A549 (cell line): Measurements from ENCODE around the gene SCN2B. TPM values are rescaled to one million over a fixed set of nuclear protein-coding genes. Genes with fewer than 3 reads are reported as not detected.

Experiments
- ATAC-seq, 2 experiments: fragments of 200-7000 bp in 1 of 2; fragments of >200 bp in 1 of 2; cut with Nextera tagmentation in 1 of 2; cut with Tn5 transposase in 1 of 2; 3 replicates each; pipeline versions ENCODE4 v1.8.0 to v1.9.1; 2018 to 2020; ENCODE audit warnings: mild to moderate bottlenecking in 1 of 2, moderate library complexity in 1 of 2
- CTCF ChIA-PET: fragments of 300-600 bp; sonication (Branson Sonifier 250); formaldehyde crosslinking; extraction: SDS; loops from one replicate; lab custom pipeline; 2021; ENCODE audit warnings: antibody characterized with exemption, inconsistent platforms; lab: Yijun Ruan, JAX
- POLR2A ChIA-PET: fragments of 350-600 bp; formaldehyde crosslinking; extraction: SDS; loops from one replicate; lab custom pipeline; 2021; ENCODE audit warnings: antibody characterized with exemption, inconsistent platforms; lab: Yijun Ruan, JAX
- DNase-seq, 2 experiments: peaks; one replicate each; pipeline versions ENCODE4 v3.0.0 to v3.0.0-alpha.2; 2011 to 2016; ENCODE audit warnings: low read depth in 1 of 2, low spot score in 1 of 2
- FAIRE-seq: peaks from 2 replicates; lab custom pipeline; 2011; peaks lifted over from hg19 to GRCh38; lab: Jason Lieb, UNC
- H3K27ac ChIP-seq, 2 experiments: fragments of >200 bp; sonication (Bioruptor Twin); formaldehyde crosslinking; 3 replicates each; pipeline ENCODE4 v1.5.1; 2016 to 2017
- H3K4me1 ChIP-seq: fragments of >200 bp; sonication (Bioruptor Twin); formaldehyde crosslinking; 3 replicates; pipeline ENCODE4 v1.6.1; 2016
- H3K4me2 ChIP-seq: fragments of >200 bp; sonication (Bioruptor Twin); formaldehyde crosslinking; 3 replicates; pipeline ENCODE4 v1.6.1; 2016
- H3K4me3 ChIP-seq: fragments of >200 bp; sonication (Bioruptor Twin); formaldehyde crosslinking; 3 replicates; pipeline ENCODE4 v1.5.1; 2016
- H3K9me3 ChIP-seq: fragments of >200 bp; sonication (Bioruptor Twin); formaldehyde crosslinking; 3 replicates; pipeline ENCODE4 v1.6.1; 2016
- BCL3 ChIP-seq: fragments of >200 bp; sonication (Bioruptor Twin); formaldehyde crosslinking; IDR thresholded peaks from 3 replicates; pipeline ENCODE4 v1.6.1; 2016
- BHLHE40 ChIP-seq: IDR thresholded peaks from 2 replicates; pipeline ENCODE4 v1.6.1; 2012; ENCODE audit warnings: low read depth, low read length, inconsistent platforms
- CBX8 ChIP-seq: fragments of 200-600 bp; sonication (generic); IDR thresholded peaks from 2 replicates; pipeline ENCODE4 v1.6.1; 2016
- CHD2 ChIP-seq: fragments of 150-350 bp; IDR thresholded peaks from 2 replicates; pipeline ENCODE4 v1.6.1; 2014; ENCODE audit warnings: low read length; ENCODE audit not compliant: partially characterized antibody
- EHF ChIP-seq: fragments of 250-450 bp; sonication (Bioruptor Pico); IDR thresholded peaks from 2 replicates; pipeline ENCODE4 v1.5.0; 2020; ENCODE audit warnings: mild to moderate bottlenecking
- EHMT2 ChIP-seq: fragments of 200-600 bp; sonication (generic); IDR thresholded peaks from 2 replicates; pipeline ENCODE4 v1.6.1; 2016; ENCODE audit warnings: antibody characterized with exemption, low read depth, mild to moderate bottlenecking, moderate library complexity
- GATA3 ChIP-seq: IDR thresholded peaks from 2 replicates; pipeline ENCODE4 v1.6.1; 2012; ENCODE audit warnings: borderline replicate concordance
- HDAC2 ChIP-seq: fragments of 200-600 bp; sonication (generic); IDR thresholded peaks from 2 replicates; pipeline ENCODE4 v1.6.1; 2016
- HOXA7 ChIP-seq: fragments of 250-450 bp; sonication (Bioruptor Pico); IDR thresholded peaks from 2 replicates; pipeline ENCODE4 v1.5.0; 2020; ENCODE audit warnings: mild to moderate bottlenecking, moderate library complexity
- HOXB5 ChIP-seq: fragments of 250-450 bp; sonication (Bioruptor Pico); IDR thresholded peaks from 2 replicates; pipeline ENCODE4 v1.5.0; 2020; ENCODE audit warnings: mild to moderate bottlenecking, moderate library complexity
- JUN ChIP-seq, 2 experiments: fragments of >200 bp; sonication (Bioruptor Twin); formaldehyde crosslinking; IDR thresholded peaks; 2 replicates in 1 of 2; 3 replicates in 1 of 2; pipeline ENCODE4 v1.6.1; 2016 to 2017
- MAFK ChIP-seq: fragments of 450-650 bp; IDR thresholded peaks from 2 replicates; pipeline ENCODE4 v1.6.1; 2014; ENCODE audit not compliant: partially characterized antibody
- NPAS2 ChIP-seq: fragments of 250-450 bp; sonication (Bioruptor Pico); IDR thresholded peaks from 2 replicates; pipeline ENCODE4 v1.8.0; 2022; ENCODE audit warnings: mild to moderate bottlenecking, moderate library complexity, borderline replicate concordance
- PBX3 ChIP-seq: IDR thresholded peaks from 2 replicates; pipeline ENCODE4 v1.6.1; 2012
- POLR2A ChIP-seq: IDR thresholded peaks from 2 replicates; pipeline ENCODE4 v1.6.1; 2012; ENCODE audit warnings: mild to moderate bottlenecking, low read length
- RAD21 ChIP-seq, 2 experiments: fragments of >200 bp in 1 of 2; sonication (Bioruptor Twin) in 1 of 2; formaldehyde crosslinking in 1 of 2; IDR thresholded peaks in 1 of 2; conservative IDR thresholded peaks in 1 of 2; 2 replicates in 1 of 2; 3 replicates in 1 of 2; pipeline ENCODE4 v1.6.1; 2012 to 2018; ENCODE audit warnings: inconsistent platforms in 1 of 2
- RCOR1 ChIP-seq: fragments of 150-350 bp; IDR thresholded peaks from 2 replicates; pipeline ENCODE4 v1.6.1; 2014; ENCODE audit warnings: antibody characterized with exemption, low read length, low read depth
- SMC3 ChIP-seq: fragments of >200 bp; sonication (Bioruptor Twin); formaldehyde crosslinking; IDR thresholded peaks from 3 replicates; pipeline ENCODE4 v1.6.1; 2018; ENCODE audit warnings: inconsistent platforms
- SREBF2 ChIP-seq: fragments of 450-650 bp; IDR thresholded peaks from 2 replicates; pipeline ENCODE4 v1.6.1; 2014; ENCODE audit warnings: mild to moderate bottlenecking, moderate library complexity
- TFCP2L1 ChIP-seq: fragments of 250-450 bp; sonication (Bioruptor Pico); IDR thresholded peaks from 2 replicates; pipeline ENCODE4 v1.5.0; 2021; ENCODE audit warnings: mild to moderate bottlenecking
- TP53 ChIP-seq: fragments of 250-450 bp; sonication (Bioruptor Pico); IDR thresholded peaks from 2 replicates; pipeline ENCODE4 v1.5.0; 2021; ENCODE audit warnings: mild to moderate bottlenecking, moderate library complexity
- ZSCAN20 ChIP-seq: fragments of 250-450 bp; sonication (Bioruptor Pico); IDR thresholded peaks from 2 replicates; pipeline ENCODE4 v1.8.0; 2022; ENCODE audit warnings: mild to moderate bottlenecking, moderate library complexity
- WGBS: methylation state at CpG from one replicate; pipeline ENCODE4 v1.1.6; 2017; ENCODE audit errors: missing lambda C conversion rate; 5-methylcytosine and 5-hydroxymethylcytosine counted together
- polyA plus RNA-seq, 4 experiments: library from polyadenylated mRNA; depleted of rRNA in 3 of 4; stranded (reverse); fragments of >200 nt; fragmentation: RNase III in 1 of 4; extraction: RNeasy Plus Mini Kit Qiagen cat#74134 plus additional on column Dnase treatment in 1 of 4; gene quantifications; 2 replicates in 3 of 4; 3 replicates in 1 of 4; pipeline ENCODE4 v1.2.3, GENCODE V29; 2011 to 2017
- TF ChIP-seq, protein P1 (sequence below): fragments of 200-600 bp; sonication (generic); IDR thresholded peaks from 2 replicates; pipeline ENCODE4 v1.6.1; 2016; ENCODE audit warnings: antibody characterized with exemption, mild to moderate bottlenecking, moderate library complexity
- TF ChIP-seq, protein P2 (sequence below): fragments of 250-450 bp; sonication (Bioruptor Pico); IDR thresholded peaks from 2 replicates; pipeline ENCODE4 v1.5.0; 2020; ENCODE audit warnings: low read depth, mild to moderate bottlenecking, moderate library complexity
- TF ChIP-seq, protein P3 (sequence below): fragments of >200 bp; sonication (Bioruptor Twin); formaldehyde crosslinking; IDR thresholded peaks from 3 replicates; pipeline ENCODE4 v1.5.1; 2016
- TF ChIP-seq, protein P4 (sequence below): fragments of >200 bp; sonication (Bioruptor Twin); formaldehyde crosslinking; IDR thresholded peaks from 2 replicates; pipeline ENCODE4 v1.6.1; 2016

Gene SCN2B
- polyA plus RNA-seq, 2 of the 4 experiments (the other 2 are of a cell fraction): not detected

DNA sequence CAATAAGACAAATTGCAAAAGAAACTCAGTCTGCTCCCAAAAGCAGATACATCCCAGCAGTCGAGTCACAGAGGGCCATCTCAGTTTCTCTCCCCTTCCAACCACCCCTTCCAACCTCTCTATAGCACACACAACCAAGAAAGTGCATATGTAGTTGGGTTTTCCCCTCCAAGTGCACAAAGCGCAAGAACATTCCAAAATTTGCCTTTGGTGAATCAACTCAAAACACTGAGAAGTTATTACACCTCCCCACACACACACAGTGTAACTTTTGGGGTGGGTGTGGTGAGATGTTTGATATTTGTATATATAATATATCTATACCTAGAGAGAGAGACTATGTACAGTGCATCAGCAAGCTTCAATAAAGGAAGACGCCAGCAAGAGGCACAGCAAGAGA lies 13.6 kb downstream of the SCN2B start:
- ChIA-PET CTCF (interaction anchor here (1.3 to 11.1 kb wide), 2 partner anchors 8 to 19 kb away, joined by 7 to 165 read pairs; no protein-coding TSS in a partner anchor), POLR2A (no interaction called here)
- Histone ChIP-seq H3K4me3 (no peak overlapping the region), H3K9me3 (no peaks in the 10 kb centered on the region), H3K4me2 (no peak overlapping the region), H3K4me1 (no peaks in the 10 kb centered on the region), H3K27ac (no peak overlapping the region)
- FAIRE-seq: no peak
- WGBS: 40% methylated on average over 3 of the region's 3 CpGs
- no peak for TF ChIP-seq TP53 (CRISPR knock-in tag)
- TF ChIP-seq JUN (IDR thresholded peaks at IDR 0.05): no peak
- TF ChIP-seq MAFK: no peak
- no peak for TF ChIP-seq HDAC2
- no peak for TF ChIP-seq EHF (CRISPR knock-in tag)
- TF ChIP-seq, protein P1, sequence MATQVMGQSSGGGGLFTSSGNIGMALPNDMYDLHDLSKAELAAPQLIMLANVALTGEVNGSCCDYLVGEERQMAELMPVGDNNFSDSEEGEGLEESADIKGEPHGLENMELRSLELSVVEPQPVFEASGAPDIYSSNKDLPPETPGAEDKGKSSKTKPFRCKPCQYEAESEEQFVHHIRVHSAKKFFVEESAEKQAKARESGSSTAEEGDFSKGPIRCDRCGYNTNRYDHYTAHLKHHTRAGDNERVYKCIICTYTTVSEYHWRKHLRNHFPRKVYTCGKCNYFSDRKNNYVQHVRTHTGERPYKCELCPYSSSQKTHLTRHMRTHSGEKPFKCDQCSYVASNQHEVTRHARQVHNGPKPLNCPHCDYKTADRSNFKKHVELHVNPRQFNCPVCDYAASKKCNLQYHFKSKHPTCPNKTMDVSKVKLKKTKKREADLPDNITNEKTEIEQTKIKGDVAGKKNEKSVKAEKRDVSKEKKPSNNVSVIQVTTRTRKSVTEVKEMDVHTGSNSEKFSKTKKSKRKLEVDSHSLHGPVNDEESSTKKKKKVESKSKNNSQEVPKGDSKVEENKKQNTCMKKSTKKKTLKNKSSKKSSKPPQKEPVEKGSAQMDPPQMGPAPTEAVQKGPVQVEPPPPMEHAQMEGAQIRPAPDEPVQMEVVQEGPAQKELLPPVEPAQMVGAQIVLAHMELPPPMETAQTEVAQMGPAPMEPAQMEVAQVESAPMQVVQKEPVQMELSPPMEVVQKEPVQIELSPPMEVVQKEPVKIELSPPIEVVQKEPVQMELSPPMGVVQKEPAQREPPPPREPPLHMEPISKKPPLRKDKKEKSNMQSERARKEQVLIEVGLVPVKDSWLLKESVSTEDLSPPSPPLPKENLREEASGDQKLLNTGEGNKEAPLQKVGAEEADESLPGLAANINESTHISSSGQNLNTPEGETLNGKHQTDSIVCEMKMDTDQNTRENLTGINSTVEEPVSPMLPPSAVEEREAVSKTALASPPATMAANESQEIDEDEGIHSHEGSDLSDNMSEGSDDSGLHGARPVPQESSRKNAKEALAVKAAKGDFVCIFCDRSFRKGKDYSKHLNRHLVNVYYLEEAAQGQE: no peak
- TF ChIP-seq, protein P2, sequence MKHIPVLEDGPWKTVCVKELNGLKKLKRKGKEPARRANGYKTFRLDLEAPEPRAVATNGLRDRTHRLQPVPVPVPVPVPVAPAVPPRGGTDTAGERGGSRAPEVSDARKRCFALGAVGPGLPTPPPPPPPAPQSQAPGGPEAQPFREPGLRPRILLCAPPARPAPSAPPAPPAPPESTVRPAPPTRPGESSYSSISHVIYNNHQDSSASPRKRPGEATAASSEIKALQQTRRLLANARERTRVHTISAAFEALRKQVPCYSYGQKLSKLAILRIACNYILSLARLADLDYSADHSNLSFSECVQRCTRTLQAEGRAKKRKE (CRISPR knock-in tag): no peak
- TF ChIP-seq, protein P3, sequence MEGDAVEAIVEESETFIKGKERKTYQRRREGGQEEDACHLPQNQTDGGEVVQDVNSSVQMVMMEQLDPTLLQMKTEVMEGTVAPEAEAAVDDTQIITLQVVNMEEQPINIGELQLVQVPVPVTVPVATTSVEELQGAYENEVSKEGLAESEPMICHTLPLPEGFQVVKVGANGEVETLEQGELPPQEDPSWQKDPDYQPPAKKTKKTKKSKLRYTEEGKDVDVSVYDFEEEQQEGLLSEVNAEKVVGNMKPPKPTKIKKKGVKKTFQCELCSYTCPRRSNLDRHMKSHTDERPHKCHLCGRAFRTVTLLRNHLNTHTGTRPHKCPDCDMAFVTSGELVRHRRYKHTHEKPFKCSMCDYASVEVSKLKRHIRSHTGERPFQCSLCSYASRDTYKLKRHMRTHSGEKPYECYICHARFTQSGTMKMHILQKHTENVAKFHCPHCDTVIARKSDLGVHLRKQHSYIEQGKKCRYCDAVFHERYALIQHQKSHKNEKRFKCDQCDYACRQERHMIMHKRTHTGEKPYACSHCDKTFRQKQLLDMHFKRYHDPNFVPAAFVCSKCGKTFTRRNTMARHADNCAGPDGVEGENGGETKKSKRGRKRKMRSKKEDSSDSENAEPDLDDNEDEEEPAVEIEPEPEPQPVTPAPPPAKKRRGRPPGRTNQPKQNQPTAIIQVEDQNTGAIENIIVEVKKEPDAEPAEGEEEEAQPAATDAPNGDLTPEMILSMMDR: no peak
- TF ChIP-seq CBX8: no peak
- no peak for TF ChIP-seq BHLHE40
- TF ChIP-seq GATA3: no peak
- no peak for TF ChIP-seq EHMT2
- TF ChIP-seq BCL3: no peak
- TF ChIP-seq RCOR1: no peak
- no peak for TF ChIP-seq NPAS2
- no peak for TF ChIP-seq PBX3
- no peak for TF ChIP-seq SMC3
- no peak for TF ChIP-seq TFCP2L1 (CRISPR knock-in tag)
- ATAC-seq: no peak
- DNase-seq: no peak

- Histone ChIP-seq H3K27ac (no peak overlapping the region), H3K4me3 (no peak overlapping the region), H3K4me1 (no peaks in the 10 kb centered on the region), H3K9me3 (no peaks in the 10 kb centered on the region), H3K4me2 (no peak overlapping the region)
- 29% methylated on average over 6 of the region's 6 CpGs for WGBS
- DNase-seq: no peak
- POLR2A ChIA-PET: no interaction called here
- no peak for ATAC-seq
- FAIRE-seq: no peak
- CTCF ChIA-PET: interaction anchor here (1.3 kb wide), 1 partner anchor 9 kb away, joined by 7 read pairs; no protein-coding TSS in a partner anchor
- TF ChIP-seq, protein P1: no peak
- no peak for TF ChIP-seq ZSCAN20 (CRISPR knock-in tag)
- no peak for TF ChIP-seq POLR2A
- TF ChIP-seq HOXA7 (CRISPR knock-in tag): no peak
- TF ChIP-seq CHD2: no peak
- TF ChIP-seq EHMT2: no peak
- TF ChIP-seq SREBF2: no peak
- TF ChIP-seq RAD21 (conservative IDR thresholded peaks at IDR 0.05 in 1 of 2, IDR thresholded peaks at IDR 0.05 in 1 of 2): no peak
- TF ChIP-seq HDAC2: no peak
- TF ChIP-seq, protein P4, sequence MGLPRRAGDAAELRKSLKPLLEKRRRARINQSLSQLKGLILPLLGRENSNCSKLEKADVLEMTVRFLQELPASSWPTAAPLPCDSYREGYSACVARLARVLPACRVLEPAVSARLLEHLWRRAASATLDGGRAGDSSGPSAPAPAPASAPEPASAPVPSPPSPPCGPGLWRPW: no peak
- no peak for TF ChIP-seq HOXB5 (CRISPR knock-in tag)
Measured at GRCh38 chr11:118161786-118162185, 14.7 kb downstream of the SCN2B start.
